ENCODE measurements around the gene INPP5A. TPM values are rescaled to one million over a fixed set of nuclear protein-coding genes. Genes with fewer than 3 reads are reported as not detected.

The INPP5A gene
- total RNA-seq (2022) (43.9 and 44.5 TPM in 2 replicates), Bru-seq, nascent RNA (percentile 58 among the genes with signal in this experiment), BruChase-seq, experiment 1, labeled RNA remaining after a 2-hour chase (percentile 56 among the genes with signal in this experiment), BruChase-seq, experiment 2, labeled RNA remaining after a 6-hour chase (percentile 65 among the genes with signal in this experiment)
- long read RNA-seq, transcript INPP5A-203 (16 exons, 2,967 nt): major isoform, 42 of 85 reads
- long read RNA-seq, partial matches to known transcripts: 24 of 85 reads
- long read RNA-seq, other reads (novel, unspliced or antisense): 19 of 85 reads

- TF ChIP-seq CTCF (IDR thresholded peaks at IDR 0.05; ENCODE audit: insufficient read depth in 1 of 2, low read depth in 1 of 2, low read length in 1 of 2, severe bottlenecking in 1 of 2, unreplicated experiment in 1 of 2): no peak
- no peaks in the 10 kb centered on the region for H3K9me3 ChIP-seq
- H3K4me1 ChIP-seq: peaks cover 20% of the 10 kb centered on the region
- Mint-ChIP-seq H3K27me3 (ENCODE audit: insufficient read depth, unreplicated experiment) (no peaks in the 10 kb centered on the region), H3K4me3 (ENCODE audit: unreplicated experiment) (peak within 1 kb of the TSS; percentile 87), H3K27ac (ENCODE audit: unreplicated experiment) (peak within 1 kb of the TSS; percentile 88), H3K36me3 (ENCODE audit: insufficient read depth, unreplicated experiment) (peaks cover 13% of the 10 kb centered on the region), H3K4me1 (ENCODE audit: low read depth, unreplicated experiment) (peaks cover 24% of the 10 kb centered on the region), H3K9me3 (ENCODE audit: unreplicated experiment) (no peaks in the 10 kb centered on the region)
- no peaks in the 10 kb centered on the region for H3K36me3 ChIP-seq (ENCODE audit: control insufficient read depth, insufficient read depth, low read length)
- intact Hi-C loops (cut with micrococcal nuclease; ENCODE audit: unreplicated experiment): loop anchor here (1.0 to 2.0 kb wide), 6 partner anchors 20 to 202 kb away; no protein-coding TSS in a partner anchor
- POLR2A ChIA-PET: no interaction called here
- CTCF ChIA-PET: no interaction called here
- DNase-seq: no peak
- no TSS peak for BruUV-seq (replicated peaks)
- H3K4me3 ChIP-seq (ENCODE audit: low read depth, low read length): peak within 1 kb of the TSS; percentile 92
- no peaks in the 10 kb centered on the region for H3K27me3 ChIP-seq (replicated peaks; ENCODE audit: control insufficient read depth, insufficient read depth, low read length)
Measured at GRCh38 chr10:132537684-132538001, at the start of gene INPP5A. Gene INPP5A (plus strand): TSS chr10:132537787. CDS start chr10:132538097, 310 bp downstream.

GRCh38 chr10:132488231-132488821, 49.3 kb upstream of the INPP5A start:
- Histone ChIP-seq H3K4me1 (no peaks in the 10 kb centered on the region), H3K4me3 (ENCODE audit: low read depth, low read length) (no peak overlapping the region), H3K9me3 (no peaks in the 10 kb centered on the region), H3K27me3 (replicated peaks; ENCODE audit: control insufficient read depth, insufficient read depth, low read length) (no peaks in the 10 kb centered on the region), H3K36me3 (ENCODE audit: control insufficient read depth, insufficient read depth, low read length) (no peaks in the 10 kb centered on the region)
- ChIA-PET POLR2A (no interaction called here), CTCF (no interaction called here)
- no peak for TF ChIP-seq CTCF (IDR thresholded peaks at IDR 0.05; ENCODE audit: insufficient read depth in 1 of 2, low read depth in 1 of 2, low read length in 1 of 2, severe bottlenecking in 1 of 2, unreplicated experiment in 1 of 2)
- BruUV-seq (replicated peaks): no TSS peak
- H3K4me3 Mint-ChIP-seq (ENCODE audit: unreplicated experiment): no peak overlapping the region
- no peak for DNase-seq
- H3K27ac Mint-ChIP-seq (ENCODE audit: unreplicated experiment): no peak overlapping the region
- H3K4me1 Mint-ChIP-seq (ENCODE audit: low read depth, unreplicated experiment): no peaks in the 10 kb centered on the region
- intact Hi-C loops (cut with micrococcal nuclease; ENCODE audit: unreplicated experiment): no loop called here
- no peaks in the 10 kb centered on the region for H3K9me3 Mint-ChIP-seq (ENCODE audit: unreplicated experiment)
- H3K27me3 Mint-ChIP-seq (ENCODE audit: insufficient read depth, unreplicated experiment): no peaks in the 10 kb centered on the region
- H3K36me3 Mint-ChIP-seq (ENCODE audit: insufficient read depth, unreplicated experiment): no peaks in the 10 kb centered on the region

- Histone ChIP-seq H3K4me3 (ENCODE audit: low read depth, low read length) (no peak overlapping the region), H3K4me1 (no peaks in the 10 kb centered on the region), H3K27me3 (replicated peaks; ENCODE audit: control insufficient read depth, insufficient read depth, low read length) (no peaks in the 10 kb centered on the region), H3K36me3 (ENCODE audit: control insufficient read depth, insufficient read depth, low read length) (no peaks in the 10 kb centered on the region), H3K9me3 (no peaks in the 10 kb centered on the region)
- Mint-ChIP-seq H3K4me1 (ENCODE audit: low read depth, unreplicated experiment) (no peaks in the 10 kb centered on the region), H3K27me3 (ENCODE audit: insufficient read depth, unreplicated experiment) (no peaks in the 10 kb centered on the region), H3K36me3 (ENCODE audit: insufficient read depth, unreplicated experiment) (no peaks in the 10 kb centered on the region), H3K9me3 (ENCODE audit: unreplicated experiment) (no peaks in the 10 kb centered on the region), H3K4me3 (ENCODE audit: unreplicated experiment) (no peak overlapping the region), H3K27ac (ENCODE audit: unreplicated experiment) (no peak overlapping the region)
- no peak for DNase-seq
- ChIA-PET POLR2A (no interaction called here), CTCF (no interaction called here)
- no peak for TF ChIP-seq CTCF (IDR thresholded peaks at IDR 0.05; ENCODE audit: insufficient read depth in 1 of 2, low read depth in 1 of 2, low read length in 1 of 2, severe bottlenecking in 1 of 2, unreplicated experiment in 1 of 2)
- no TSS peak for BruUV-seq (replicated peaks)
- intact Hi-C loops (cut with micrococcal nuclease; ENCODE audit: unreplicated experiment): no loop called here
Measured at GRCh38 chr10:132489053-132489703, 48.4 kb upstream of the INPP5A start.
